HK-2 (cell line): ENCODE results near the gene CPTP.

Source experiments
- DNase-seq: peaks from one replicate; pipeline ENCODE4 v3.0.0-alpha.2; 2018; ENCODE audit not compliant: unreplicated experiment

Gene CPTP

DNA sequence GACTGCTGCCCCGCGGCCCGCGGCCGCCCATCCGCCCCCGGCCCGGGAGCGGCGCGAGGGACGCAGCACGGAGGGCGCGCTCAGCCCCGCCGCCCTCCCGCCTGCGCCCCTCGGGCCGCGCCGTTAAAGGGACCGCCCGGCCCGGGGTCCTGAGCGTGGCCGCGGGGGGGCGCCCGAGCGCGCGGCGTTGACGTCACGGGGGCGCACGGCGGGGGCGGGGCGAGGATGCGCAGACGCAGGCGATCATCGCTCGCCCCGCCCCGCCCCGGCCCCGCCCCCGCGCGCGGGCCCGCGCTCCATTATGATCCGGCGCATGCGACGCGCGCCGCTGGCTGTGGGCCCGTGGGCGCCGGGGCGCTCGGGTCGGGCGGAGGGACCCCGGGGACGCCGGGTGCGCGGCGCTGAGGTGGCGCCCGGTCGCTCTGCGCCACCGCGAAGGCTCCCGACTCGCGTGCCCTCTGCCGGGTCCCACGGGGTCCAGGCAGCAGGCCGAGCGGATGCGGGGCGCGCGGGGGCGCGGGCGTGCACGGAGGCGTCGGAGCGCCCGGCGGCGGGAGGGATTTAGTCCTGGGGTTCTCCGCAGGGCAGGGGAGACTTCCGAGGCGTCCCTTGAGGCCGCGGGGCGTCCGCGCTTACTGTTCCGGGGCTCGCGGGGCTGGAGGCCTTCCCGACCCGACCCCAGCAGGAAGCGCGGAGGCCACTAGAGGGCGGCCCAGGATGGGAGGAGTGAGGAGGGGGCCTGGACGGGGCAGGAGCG lies 24.8 kb downstream of the CPTP start, which contains the start of gene DVL1:
Gene DVL1, minus strand, starts transcription at position 163 of the 757 bp plus-strand sequence. CDS start 353 bp downstream, outside the sequence.
- DNase-seq, result peak; percentile 65

GRCh38 chr1:1351511-1352427 lies 27.2 kb downstream of the CPTP start:
- no peak for DNase-seq

DNA sequence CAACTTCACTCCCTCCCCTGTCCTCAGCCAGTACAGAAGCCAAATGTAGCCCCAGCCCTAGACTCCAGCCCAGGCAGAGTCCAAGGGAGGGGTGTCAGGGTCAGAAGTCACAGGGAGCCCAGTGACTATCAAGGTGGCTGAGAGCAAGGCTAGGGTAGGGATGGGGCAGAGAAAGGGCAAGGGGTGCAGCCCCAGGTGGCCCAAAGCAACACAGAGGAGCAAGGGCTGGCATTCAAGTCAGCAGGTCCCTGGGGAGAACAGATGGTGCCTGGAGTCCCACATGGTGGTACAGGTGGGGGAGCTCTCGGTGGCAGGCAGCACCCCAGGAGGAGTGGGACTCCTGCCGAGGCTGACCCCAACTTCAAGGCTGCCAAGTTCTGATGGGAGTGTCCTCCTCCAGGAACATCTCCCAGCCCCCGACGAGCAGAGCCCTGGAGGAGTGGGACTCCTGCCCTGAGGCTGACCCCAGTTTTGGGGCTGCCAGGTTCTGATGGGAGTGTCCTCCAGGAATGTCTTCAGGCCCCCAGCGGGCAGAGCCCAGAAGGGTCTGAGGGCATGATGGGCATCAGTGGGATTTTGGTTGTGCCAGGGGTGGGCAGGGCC lies 28.3 kb downstream of the CPTP start:
- no peak for DNase-seq

GRCh38 chr1:1353389-1354151 lies 29.0 kb downstream of the CPTP start:
- DNase-seq, result no peak

DNA sequence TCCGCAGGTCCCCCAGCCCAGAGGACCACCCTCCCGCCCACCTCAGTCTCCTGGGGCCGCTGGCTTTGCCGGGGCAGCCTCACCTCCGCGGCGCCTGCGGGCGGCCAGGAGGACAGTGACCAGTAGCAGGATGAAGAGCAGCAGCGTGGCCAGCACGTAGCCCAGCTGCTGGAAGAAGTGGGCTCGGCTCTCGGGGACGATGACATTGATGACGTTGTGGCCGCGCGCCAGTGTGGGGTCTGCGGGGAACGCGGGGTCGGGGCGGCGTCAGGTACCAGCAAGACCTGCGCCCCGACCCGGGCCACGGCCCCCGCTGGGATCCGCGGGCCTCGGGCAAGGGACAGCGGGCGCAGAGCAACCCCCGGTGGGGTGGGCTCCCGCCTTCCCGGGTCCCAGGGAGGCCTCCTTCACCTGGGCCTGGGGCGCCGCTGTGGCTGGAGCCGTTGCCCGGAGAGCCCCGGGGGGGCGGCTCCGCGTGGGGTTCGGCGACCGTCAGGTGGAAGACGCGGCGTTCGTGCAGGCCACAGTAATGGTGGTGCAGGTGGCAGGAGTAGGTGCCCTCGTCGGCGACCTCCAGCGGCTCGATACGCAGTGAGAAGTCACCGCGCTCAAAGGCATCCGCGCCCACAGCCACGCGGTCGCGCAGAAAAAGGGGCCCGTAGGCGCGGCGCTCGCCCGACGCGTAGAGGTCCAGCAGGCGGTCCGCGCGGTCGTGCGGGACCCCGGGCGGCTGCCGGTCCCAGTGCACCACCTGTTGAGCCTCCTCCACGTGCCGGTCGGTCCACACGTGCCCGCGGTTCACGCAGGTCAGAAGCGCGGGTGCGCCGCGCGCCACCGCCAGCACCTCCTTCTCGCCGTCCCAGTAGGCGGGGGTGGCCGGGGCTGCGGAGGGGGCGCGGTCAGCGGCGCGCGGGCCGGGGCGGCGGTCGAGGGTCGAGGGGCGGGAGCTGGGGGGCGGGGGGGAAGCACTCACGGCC lies 30.0 kb downstream of the CPTP start:
- DNase-seq, result no peak

DNA sequence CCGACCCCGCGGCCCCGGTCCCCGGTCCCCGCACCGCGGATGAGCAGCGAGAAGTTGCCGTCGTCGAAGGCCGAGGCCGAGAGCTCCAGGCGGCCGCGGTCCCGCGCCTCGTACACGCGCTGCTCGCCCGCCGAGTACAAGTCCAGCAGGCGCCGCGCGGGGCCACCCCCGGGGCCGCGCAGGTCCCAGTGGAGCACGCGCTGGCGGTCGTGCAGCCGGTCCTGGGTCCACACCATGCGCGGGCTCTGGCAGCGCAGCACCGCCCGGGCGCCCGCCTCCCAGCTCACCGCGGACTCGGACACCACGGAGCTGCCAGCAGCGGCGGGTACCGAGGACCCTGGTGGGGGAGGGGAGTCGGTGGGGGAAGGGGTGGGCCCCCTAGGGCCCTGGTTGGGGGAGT lies 30.8 kb downstream of the CPTP start:
- no peak for DNase-seq

GRCh38 chr1:1356166-1356795 lies 31.7 kb downstream of the CPTP start:
- no peak for DNase-seq

DNA sequence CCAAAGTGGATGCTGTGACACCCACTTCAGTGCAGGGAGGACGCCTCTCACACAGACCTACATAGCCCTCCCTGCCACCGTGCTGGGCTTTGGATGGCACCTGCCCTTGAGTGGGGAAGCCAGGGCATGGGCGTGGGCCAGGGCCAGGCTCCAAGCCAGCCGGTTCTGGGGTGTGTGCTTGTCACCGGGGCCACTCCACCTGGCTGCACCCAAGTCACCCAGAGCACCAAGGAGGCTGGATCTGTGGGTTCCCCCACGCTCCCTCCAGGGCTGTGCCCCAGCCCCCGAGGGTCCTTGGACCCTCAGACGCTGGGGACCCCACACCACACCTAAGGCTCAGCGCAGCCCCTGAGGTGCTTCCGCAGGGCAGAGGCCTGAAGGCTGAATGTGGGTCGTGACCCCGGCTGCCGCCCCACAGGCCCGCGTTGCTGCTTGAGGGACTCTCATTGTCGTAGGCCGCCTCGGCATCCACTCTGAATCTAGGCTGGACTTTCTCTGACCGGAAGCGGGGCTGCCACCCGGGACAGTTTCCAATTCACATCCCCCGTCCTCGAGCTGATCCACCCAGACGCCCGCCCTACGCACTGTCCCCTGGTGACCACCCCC lies 32.3 kb downstream of the CPTP start:
- DNase-seq, result no peak

DNA sequence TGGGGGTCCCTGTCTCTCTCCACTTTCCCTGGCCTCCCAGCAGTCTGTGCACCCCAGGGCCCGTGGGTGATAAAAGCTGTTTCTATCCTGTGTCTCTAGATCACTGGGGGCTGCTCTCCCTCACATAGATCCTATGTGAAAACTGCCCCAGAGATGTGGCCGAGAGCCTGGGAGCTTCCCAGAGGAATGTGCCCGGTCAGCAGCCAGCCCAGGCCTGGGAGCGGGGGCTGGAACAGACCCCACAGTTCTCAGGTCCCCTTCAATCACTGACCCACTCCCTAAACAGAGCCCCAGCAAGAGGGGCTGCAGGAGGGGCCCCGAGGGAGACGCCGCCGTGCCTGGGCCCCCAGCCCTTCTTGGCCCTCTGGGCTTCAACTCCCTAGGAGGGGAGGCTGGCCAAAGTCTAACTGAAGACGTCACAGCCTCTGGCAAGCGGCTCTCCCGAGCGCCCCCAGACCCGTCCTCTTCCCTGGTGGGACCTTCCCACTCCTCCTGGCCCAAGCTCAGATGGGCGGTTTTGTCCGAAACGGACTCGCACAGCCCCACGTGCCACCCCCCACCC lies 33.4 kb downstream of the CPTP start:
- no peak for DNase-seq

GRCh38 chr1:1358433-1359271 lies 34.0 kb downstream of the CPTP start, which contains the start of gene MXRA8:
TSS of gene MXRA8 (minus strand) at chr1:1358555. CDS start at chr1:1358504, 51 bp downstream.
- peak; percentile 88 for DNase-seq

GRCh38 chr1:1359308-1359663 lies 34.7 kb downstream of the CPTP start:
- peak; percentile 46 for DNase-seq

GRCh38 chr1:1359664-1360468 lies 35.3 kb downstream of the CPTP start:
- peak; percentile 65 for DNase-seq

GRCh38 chr1:1360506-1361169 lies 36.0 kb downstream of the CPTP start:
- DNase-seq, result peak; percentile 94

DNA sequence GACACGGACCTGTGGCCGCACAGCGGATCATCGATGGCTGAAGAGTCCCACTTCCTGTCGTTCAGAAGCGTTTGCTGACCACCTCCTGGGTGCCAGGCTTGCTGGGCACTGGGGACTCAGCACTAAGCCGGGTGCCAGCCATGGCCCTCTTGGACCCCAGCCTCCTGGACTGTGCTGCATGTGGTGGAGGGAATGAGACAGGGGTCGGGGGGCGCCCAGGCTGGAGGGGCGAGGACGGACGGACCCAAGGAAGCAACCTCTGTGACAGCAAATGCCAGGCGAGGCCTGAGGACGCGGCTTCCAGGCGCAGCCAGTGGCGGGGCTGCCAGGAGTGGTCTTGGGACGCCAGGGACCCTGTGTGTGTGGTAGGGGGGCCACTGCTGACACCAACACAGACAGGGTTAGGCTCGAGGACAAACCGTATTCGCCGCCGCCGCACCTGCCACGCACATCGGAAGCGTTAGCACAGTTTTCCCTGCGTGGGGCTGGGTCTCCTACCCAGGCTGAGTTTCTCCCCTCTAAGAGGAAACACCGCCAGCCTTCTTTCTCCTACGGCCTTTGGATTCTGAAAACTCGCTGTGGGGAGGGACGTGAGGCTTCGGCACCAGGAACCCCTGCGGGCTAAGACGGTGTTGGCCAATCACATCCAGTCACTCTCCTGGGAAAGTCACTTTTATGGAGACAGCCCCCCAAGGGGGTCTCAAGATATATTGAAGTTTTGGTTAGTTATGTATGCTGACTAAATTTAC lies 36.8 kb downstream of the CPTP start:
- no peak for DNase-seq

DNA sequence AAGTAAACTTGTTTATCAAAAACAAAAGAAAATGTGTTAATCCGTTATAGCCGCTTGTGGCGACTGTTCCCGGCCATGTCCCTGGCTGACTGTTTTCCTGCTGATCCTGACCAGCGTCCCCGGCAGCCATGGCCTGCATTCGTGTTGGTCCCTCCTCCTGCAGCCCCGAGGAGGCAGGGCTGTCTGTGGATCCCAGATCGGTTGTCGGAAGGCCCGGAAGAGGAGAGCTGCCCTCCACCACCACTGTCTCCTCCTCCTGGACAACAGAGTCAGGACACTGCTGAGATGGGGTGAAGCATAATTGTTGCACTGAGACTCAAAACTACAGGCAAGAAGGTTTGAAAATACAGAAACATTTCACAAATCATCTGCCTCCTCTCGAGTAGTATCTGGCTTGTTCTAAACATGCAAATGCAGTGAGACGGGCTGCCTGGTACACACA lies 37.4 kb downstream of the CPTP start:
- DNase-seq, result no peak

DNA sequence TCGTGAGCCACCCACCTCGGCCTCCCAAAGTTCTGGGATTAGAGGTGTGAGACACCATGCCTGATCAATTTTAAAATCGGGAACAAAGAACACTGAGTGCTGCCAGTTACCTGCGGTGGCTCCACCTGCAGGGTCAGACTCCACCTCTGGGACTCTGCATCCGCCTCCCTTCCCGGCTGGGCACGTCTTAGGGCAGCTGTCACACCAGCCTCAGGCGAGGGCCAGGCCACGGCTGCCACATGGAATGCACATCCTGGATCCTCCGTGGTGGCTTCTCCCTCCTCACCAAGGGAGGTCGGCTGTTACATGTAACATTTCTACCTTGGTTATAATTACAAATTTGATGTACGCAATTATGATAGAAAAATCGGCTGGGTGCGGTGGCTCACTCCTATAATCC lies 39.7 kb downstream of the CPTP start:
- no peak for DNase-seq
